ENCODE measurements around the gene FAM47E. TPM values are rescaled to one million over a fixed set of nuclear protein-coding genes. Genes with fewer than 3 reads are reported as not detected.

The FAM47E gene
- total and polyA plus RNA-seq, 9 of the 15 experiments (the other 6 are each of a cell fraction or from before 2014, with no cell fraction given): 3.7 to 15.6 (median 6.4) TPM

- peak overlapping the region; percentile 92 for H3K4me2 ChIP-seq (ENCODE audit: insufficient read depth, low read length)
- H3K4me3 ChIP-seq: peak overlapping the region; percentile 61
- TF ChIP-seq MGA (IDR thresholded peaks at IDR 0.05): peak; percentile 65
- no peak for TF ChIP-seq DMBX1 (CRISPR knock-in tag; IDR thresholded peaks at IDR 0.05; ENCODE audit: borderline replicate concordance)
- TF ChIP-seq CCAR2 (IDR thresholded peaks at IDR 0.05; ENCODE audit: low read depth, low read length): no peak
- TF ChIP-seq CREB3 (tag; conservative IDR thresholded peaks at IDR 0.05; ENCODE audit: low read depth): no peak
- no peak for TF ChIP-seq ESRRA (IDR thresholded peaks at IDR 0.05; ENCODE audit: borderline replicate concordance, low read depth)
- TF ChIP-seq RUNX1 (IDR thresholded peaks at IDR 0.05; ENCODE audit: low read depth): no peak
- TF ChIP-seq MBD2 (IDR thresholded peaks at IDR 0.05; ENCODE audit: borderline replicate concordance, low read depth): no peak
- TF ChIP-seq CREB3L1 (IDR thresholded peaks at IDR 0.05; ENCODE audit: borderline replicate concordance, low read depth): peak; percentile 9; the same call in 1 of the 2 replicates
These were observed 18.4 kb upstream of the FAM47E start for GRCh38 chr4:76233083-76233482.

More at GRCh38 chr4:76233083-76233482, 18.4 kb upstream of the FAM47E start:
- ChIA-PET CTCF (ENCODE audit: low intra/inter-chr PET ratio) (no interaction called here), POLR2A (interaction anchor here (0.7 to 1.3 kb wide), 2 partner anchors 13 to 20 kb away, joined by 3 to 4 read pairs; partner anchors contain the start of gene SCARB2)
- WGBS (ENCODE audit: insufficient coverage, low coverage, missing lambda C conversion rate): 10% methylated on average over 4 of the region's 4 CpGs
- H3K4me1 ChIP-seq (replicated peaks in 1 of 2; ENCODE audit: control insufficient read depth in 2 of 2, insufficient read depth in 2 of 2, low read length in 2 of 2): peaks cover 0 to 3% of the 10 kb centered on the region in 2 experiments; a peak in 1 of 5 replicates
- peaks cover 11% of the 10 kb centered on the region for H3K9me3 ChIP-seq (replicated peaks; ENCODE audit: control insufficient read depth, insufficient read depth, low read depth, low read length)
- H3K27ac ChIP-seq (ENCODE audit: extremely low read depth, low read depth, low read length): peak overlapping the region; percentile 86; the same call in 2 of the 3 replicates
- peak overlapping the region; percentile 97 for H2AFZ ChIP-seq (ENCODE audit: low read depth, low read length)
- peak overlapping the region in 1 of 2 experiments; percentile 81; a peak in 2 of 4 replicates for H3K9ac ChIP-seq (ENCODE audit: insufficient read depth in 1 of 2, low read depth in 2 of 2, low read length in 2 of 2)
- no peaks in the 10 kb centered on the region for H3K27me3 ChIP-seq (ENCODE audit: control insufficient read depth in 2 of 2, insufficient read depth in 2 of 2, low read length in 2 of 2)
- FAIRE-seq (peak; percentile 35), ATAC-seq (no peak), DNase-seq (ENCODE audit: extremely low read depth in 1 of 4, low spot score in 3 of 4) (peak in 1 of 4 experiments; percentile 22)
- no peaks in the 10 kb centered on the region for H3K9me1 ChIP-seq (ENCODE audit: control insufficient read depth, insufficient read depth, low read length)
- BruUV-seq (replicated peaks): no TSS peak
- in situ Hi-C loops (cut with MboI) (no loop called here), intact Hi-C loops (cut with micrococcal nuclease) (loop anchor here (2.0 kb wide), 1 partner anchor 18 kb away; no protein-coding TSS in a partner anchor)
- H3K79me2 ChIP-seq (ENCODE audit: control insufficient read depth, insufficient read depth, low read length): peaks cover 30% of the 10 kb centered on the region
- no peaks in the 10 kb centered on the region for H4K20me1 ChIP-seq (replicated peaks; ENCODE audit: control insufficient read depth, insufficient read depth, low read length)
- peaks cover 24% of the 10 kb centered on the region for H3K36me3 ChIP-seq (ENCODE audit: control insufficient read depth, insufficient read depth, low read length)
